ENCODE measurements around the gene ATF6B.

DNA sequence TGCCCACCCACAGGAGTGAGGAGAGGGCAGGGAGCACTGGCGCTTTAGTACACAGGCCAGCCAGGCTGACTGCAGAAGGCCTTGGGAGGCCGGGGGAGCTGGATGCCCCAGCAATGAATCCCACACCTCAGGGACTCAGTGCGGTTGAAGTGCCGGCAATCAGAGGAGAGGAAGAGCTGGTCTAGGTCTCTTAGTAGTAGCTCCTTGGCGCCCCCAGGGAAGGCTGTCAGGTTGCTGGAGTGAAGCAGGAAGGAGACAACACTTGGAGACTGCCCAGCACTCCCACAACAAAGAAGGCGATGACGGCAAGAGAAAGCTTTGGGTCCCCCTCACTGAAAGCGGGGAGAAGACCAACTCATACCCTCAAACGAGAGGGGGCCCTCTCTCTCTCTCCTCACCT lies 10.6 kb downstream of the ATF6B start:
- TF ChIP-seq, protein P1, sequence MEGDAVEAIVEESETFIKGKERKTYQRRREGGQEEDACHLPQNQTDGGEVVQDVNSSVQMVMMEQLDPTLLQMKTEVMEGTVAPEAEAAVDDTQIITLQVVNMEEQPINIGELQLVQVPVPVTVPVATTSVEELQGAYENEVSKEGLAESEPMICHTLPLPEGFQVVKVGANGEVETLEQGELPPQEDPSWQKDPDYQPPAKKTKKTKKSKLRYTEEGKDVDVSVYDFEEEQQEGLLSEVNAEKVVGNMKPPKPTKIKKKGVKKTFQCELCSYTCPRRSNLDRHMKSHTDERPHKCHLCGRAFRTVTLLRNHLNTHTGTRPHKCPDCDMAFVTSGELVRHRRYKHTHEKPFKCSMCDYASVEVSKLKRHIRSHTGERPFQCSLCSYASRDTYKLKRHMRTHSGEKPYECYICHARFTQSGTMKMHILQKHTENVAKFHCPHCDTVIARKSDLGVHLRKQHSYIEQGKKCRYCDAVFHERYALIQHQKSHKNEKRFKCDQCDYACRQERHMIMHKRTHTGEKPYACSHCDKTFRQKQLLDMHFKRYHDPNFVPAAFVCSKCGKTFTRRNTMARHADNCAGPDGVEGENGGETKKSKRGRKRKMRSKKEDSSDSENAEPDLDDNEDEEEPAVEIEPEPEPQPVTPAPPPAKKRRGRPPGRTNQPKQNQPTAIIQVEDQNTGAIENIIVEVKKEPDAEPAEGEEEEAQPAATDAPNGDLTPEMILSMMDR (conservative IDR thresholded peaks at IDR 0.05 in 1 of 2, IDR thresholded peaks at IDR 0.05 in 1 of 2; ENCODE audit: extremely low read depth in 1 of 2, insufficient read depth in 1 of 2, low read depth in 1 of 2, low read length in 2 of 2): no peak
- no peak for TF ChIP-seq EZH2 (IDR thresholded peaks at IDR 0.05; ENCODE audit: borderline replicate concordance, low read length)
